GM19240 (cell line): ENCODE results near the gene INSRR.

Source experiments
- DNase-seq: peaks from one replicate; pipeline ENCODE4 v3.0.0; 2011; ENCODE audit warnings: low spot score; ENCODE audit not compliant: insufficient read length

Gene INSRR

GRCh38 chr1:156808186-156809030 is 50.5 kb downstream of the INSRR start:
- DNase-seq, result no peak

GRCh38 chr1:156807627-156808026 is 51.3 kb downstream of the INSRR start:
- DNase-seq, result no peak

- DNase-seq, result no peak
Observed at GRCh38 chr1:156806512-156807440, 52.1 kb downstream of the INSRR start.

- DNase-seq, result no peak
Observed at GRCh38 chr1:156805766-156806511, 53.0 kb downstream of the INSRR start.

GRCh38 chr1:156804572-156805243 is 54.2 kb downstream of the INSRR start:
- no peak for DNase-seq

- DNase-seq, result no peak
Observed at GRCh38 chr1:156804026-156804425, 54.9 kb downstream of the INSRR start.

- DNase-seq, result no peak
Observed at GRCh38 chr1:156803086-156803851, 55.6 kb downstream of the INSRR start.

GRCh38 chr1:156802421-156802935 is 56.4 kb downstream of the INSRR start:
- no peak for DNase-seq

GRCh38 chr1:156801409-156802121 is 57.4 kb downstream of the INSRR start:
- DNase-seq, result no peak

- no peak for DNase-seq
Observed at GRCh38 chr1:156797212-156797871, 61.6 kb downstream of the INSRR start.

- DNase-seq, result no peak
Observed at GRCh38 chr1:156796340-156797097, 62.4 kb downstream of the INSRR start.

- DNase-seq, result no peak
Observed at GRCh38 chr1:156795787-156796186, 63.1 kb downstream of the INSRR start.

GRCh38 chr1:156795374-156795733 is 63.6 kb downstream of the INSRR start:
- no peak for DNase-seq

GRCh38 chr1:156794506-156795373 is 64.2 kb downstream of the INSRR start:
- no peak for DNase-seq
